Fibroblast of mammary gland (primary cell): Measurements from ENCODE around the gene SPATA4.
A peak's percentile ranks its signal among the peaks of the same experiment; 100 is the strongest.

Experiments used
- DNase-seq: peaks from one replicate; pipeline ENCODE4 v3.0.0-alpha.2; 2010; ENCODE audit warnings: low read depth
- H3K4me3 ChIP-seq: 2 replicates; pipeline ENCODE4 v1.5.1; 2011; ENCODE audit warnings: low read depth, mild to moderate bottlenecking, low read length, moderate library complexity; ENCODE audit not compliant: control insufficient read depth
- CTCF ChIP-seq: conservative IDR thresholded peaks from 2 replicates; pipeline ENCODE4 v1.5.1; 2011; ENCODE audit warnings: low read depth, low read length, inconsistent platforms; ENCODE audit not compliant: control insufficient read depth, insufficient read depth

Gene SPATA4

DNA sequence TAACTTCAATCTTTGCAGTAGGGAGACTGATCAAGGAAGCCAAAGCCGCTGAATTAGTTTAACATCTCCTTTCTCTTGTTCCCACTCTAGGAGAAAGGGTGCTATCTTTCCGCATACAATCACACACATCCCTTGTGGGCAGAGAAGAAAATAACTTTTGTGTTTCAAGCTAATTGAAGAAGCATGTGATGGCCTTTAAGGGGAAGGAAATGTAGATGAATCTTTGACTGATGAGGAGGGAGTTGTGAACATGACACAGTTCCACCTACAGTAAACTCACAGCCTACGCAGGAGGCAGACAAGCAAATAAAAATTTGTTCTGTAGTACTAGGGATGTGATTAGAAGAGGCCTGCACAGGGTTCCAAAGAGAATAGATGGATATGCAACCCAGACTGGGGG, 14.7 kb upstream of the SPATA4 start:
- no peak for TF ChIP-seq CTCF

GRCh38 chr4:176209535-176209934, 14.2 kb upstream of the SPATA4 start:
- TF ChIP-seq CTCF, result no peak
- H3K4me3 ChIP-seq, result no peak overlapping the region
- no peak for DNase-seq

More for the DNA sequence above, 14.7 kb upstream of the SPATA4 start:
- DNase-seq, result no peak
- H3K4me3 ChIP-seq, result no peak overlapping the region

- no peak overlapping the region for H3K4me3 ChIP-seq
- DNase-seq, result no peak
- TF ChIP-seq CTCF, result no peak
Observed at GRCh38 chr4:176207839-176208238, 12.5 kb upstream of the SPATA4 start.

DNA sequence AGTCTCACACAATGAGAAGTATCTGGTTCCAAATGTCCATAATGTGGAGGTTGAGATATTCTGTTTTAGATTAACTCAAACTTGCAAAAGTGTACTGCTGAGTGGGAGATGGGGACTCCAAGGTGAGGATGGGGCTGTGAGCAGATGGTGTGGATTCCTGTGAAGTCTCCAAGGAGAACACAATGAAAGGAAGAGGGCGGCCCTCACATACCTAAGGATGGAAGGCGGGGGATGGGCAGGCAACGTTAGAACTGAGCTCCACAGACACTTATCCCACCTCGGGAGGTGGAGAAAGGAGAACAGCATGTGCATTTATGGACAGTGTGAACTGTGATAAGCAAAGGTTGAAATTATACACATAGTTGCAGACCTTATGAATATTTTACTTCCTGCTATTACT, 9.9 kb upstream of the SPATA4 start:
- H3K4me3 ChIP-seq, result no peak overlapping the region
- no peak for DNase-seq
- no peak for TF ChIP-seq CTCF

DNA sequence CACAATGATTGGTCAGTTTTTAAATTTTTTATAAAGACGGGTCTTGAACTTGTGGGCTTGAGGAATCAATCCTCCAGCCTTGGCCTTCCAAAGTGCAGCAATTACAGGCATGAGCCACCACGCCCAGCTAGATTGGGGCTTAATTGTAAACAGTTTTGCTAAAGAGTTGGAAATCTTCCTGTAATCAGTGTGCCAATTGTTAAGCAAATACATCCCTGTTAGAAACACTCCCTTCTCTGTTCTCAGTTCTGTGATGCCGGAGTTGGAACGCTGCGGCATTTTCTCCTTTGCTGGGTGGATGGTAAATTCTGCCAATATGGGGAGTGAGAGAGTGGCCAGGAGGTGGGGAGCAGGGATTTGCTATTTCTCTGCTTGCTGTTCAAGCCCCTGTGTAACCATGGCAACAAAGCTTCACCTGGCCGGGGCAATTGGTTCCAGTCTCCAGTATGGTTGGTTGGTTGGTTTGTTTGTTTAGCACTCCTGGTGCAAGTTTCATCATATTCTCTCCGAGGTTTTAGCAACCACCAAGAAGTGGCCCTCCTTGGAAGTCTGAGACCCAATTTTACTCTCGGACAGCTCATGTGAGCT, 3.0 kb upstream of the SPATA4 start:
- no peak for TF ChIP-seq CTCF
- H3K4me3 ChIP-seq, result no peak overlapping the region
- no peak for DNase-seq

DNA sequence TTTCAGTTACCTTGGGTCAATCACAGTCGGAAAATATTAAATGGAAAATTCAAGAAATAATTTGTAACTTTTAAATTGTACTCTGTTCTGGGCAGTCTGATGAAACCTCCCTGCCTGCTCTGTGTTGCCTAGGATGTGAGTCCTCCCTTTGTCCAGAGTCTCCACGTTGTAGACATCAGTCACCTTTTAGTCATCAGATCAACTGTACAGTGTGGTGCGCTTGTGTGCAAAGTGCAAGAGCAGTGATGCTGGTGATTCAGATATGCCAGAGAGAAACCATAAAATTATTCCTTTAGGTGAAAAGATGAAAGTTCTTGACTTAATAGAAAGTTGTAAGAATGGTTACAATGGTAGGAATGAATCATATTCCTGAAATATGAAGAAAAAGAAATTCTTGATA, 1.4 kb downstream of the SPATA4 start:
- no peak for TF ChIP-seq CTCF
- no peak overlapping the region for H3K4me3 ChIP-seq
- DNase-seq, result peak; percentile 93

GRCh38 chr4:176193126-176193525, 2.3 kb downstream of the SPATA4 start:
- H3K4me3 ChIP-seq, result no peak overlapping the region
- TF ChIP-seq CTCF, result no peak
- peak; percentile 57 for DNase-seq
